Central memory CD8-positive, alpha-beta T cell (primary cell): ENCODE results near the gene TYMS.
"Not testable (repeated sequence)": the region's sequence is repeated elsewhere in the genome, so short reads cannot be mapped to it uniquely, and the experiment has no call there.

Source experiments
- ATAC-seq: fragments of 150-1000 bp; cut with Tn5 transposase; replicated peaks from 2 replicates; pipeline ENCODE4 v1.10.0; 2022; ENCODE audit warnings: mild to moderate bottlenecking, moderate FRiP score, moderate number of reproducible peaks; ENCODE audit not compliant: poor library complexity, severe bottlenecking; ENCODE audit errors: extremely low read depth
- DNase-seq, 2 donors: peaks; one replicate each; pipeline ENCODE4 v3.0.0; 2021; ENCODE audit warnings: low spot score in 2 of 2
- H3K27ac Mint-ChIP-seq: one replicate; pipeline ENCODE4 v1.8.0; 2022; ENCODE audit warnings: low read depth, mild to moderate bottlenecking, moderate library complexity, mixed read lengths
- H3K27me3 Mint-ChIP-seq: one replicate; pipeline ENCODE4 v1.8.0; 2022; ENCODE audit warnings: mixed read lengths
- H3K36me3 Mint-ChIP-seq: one replicate; pipeline ENCODE4 v1.8.0; 2022; ENCODE audit warnings: mild to moderate bottlenecking, moderate library complexity, mixed read lengths; ENCODE audit not compliant: insufficient read depth
- H3K4me1 Mint-ChIP-seq: one replicate; pipeline ENCODE4 v1.8.0; 2022; ENCODE audit warnings: mixed read lengths
- H3K4me3 Mint-ChIP-seq: one replicate; pipeline ENCODE4 v1.8.0; 2022; ENCODE audit warnings: mild to moderate bottlenecking, moderate library complexity, mixed read lengths
- H3K9me3 Mint-ChIP-seq: one replicate; pipeline ENCODE4 v1.8.0; 2022; ENCODE audit warnings: mixed read lengths

TYMS gene

GRCh38 chr18:673317-673716 lies 15.9 kb downstream of the TYMS start:
- no peak for ATAC-seq
- no peak for DNase-seq

GRCh38 chr18:673769-674168 lies 16.3 kb downstream of the TYMS start:
- H3K4me3 Mint-ChIP-seq: no peak overlapping the region
- peaks cover 16% of the 10 kb centered on the region for H3K36me3 Mint-ChIP-seq
- ATAC-seq (no peak), DNase-seq (no peak)
- no peaks in the 10 kb centered on the region for H3K9me3 Mint-ChIP-seq
- no peaks in the 10 kb centered on the region for H3K27me3 Mint-ChIP-seq
- H3K27ac Mint-ChIP-seq: no peak overlapping the region
- H3K4me1 Mint-ChIP-seq: no peaks in the 10 kb centered on the region

More at GRCh38 chr18:673317-673716, 15.9 kb downstream of the TYMS start:
- no peak overlapping the region for H3K27ac Mint-ChIP-seq
- H3K9me3 Mint-ChIP-seq: no peaks in the 10 kb centered on the region
- no peaks in the 10 kb centered on the region for H3K4me1 Mint-ChIP-seq
- no peak overlapping the region for H3K4me3 Mint-ChIP-seq
- H3K36me3 Mint-ChIP-seq: peaks cover 16% of the 10 kb centered on the region
- no peaks in the 10 kb centered on the region for H3K27me3 Mint-ChIP-seq

DNA sequence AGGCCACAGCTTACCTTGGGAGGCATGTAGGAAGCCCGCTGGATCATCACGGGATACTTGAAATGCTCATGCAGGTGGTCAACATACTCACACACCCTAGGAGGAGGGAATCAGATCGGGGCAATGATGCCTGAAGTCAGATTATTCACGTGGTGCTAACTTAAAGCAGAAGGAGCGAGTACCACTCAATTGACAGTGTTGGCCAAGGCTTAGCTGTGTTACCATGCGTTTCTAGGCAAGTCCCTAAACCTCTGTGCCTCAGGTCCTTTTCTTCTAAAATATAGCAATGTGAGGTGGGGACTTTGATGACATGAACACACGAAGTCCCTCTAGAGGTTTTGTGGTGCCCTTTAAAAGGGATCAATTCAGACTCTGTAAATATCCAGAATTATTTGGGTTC lies 17.9 kb downstream of the TYMS start:
- no peak overlapping the region for H3K27ac Mint-ChIP-seq
- no peaks in the 10 kb centered on the region for H3K9me3 Mint-ChIP-seq
- peaks cover 17% of the 10 kb centered on the region for H3K36me3 Mint-ChIP-seq
- H3K4me1 Mint-ChIP-seq: no peaks in the 10 kb centered on the region
- DNase-seq (no peak), ATAC-seq (no peak)
- H3K4me3 Mint-ChIP-seq: no peak overlapping the region
- H3K27me3 Mint-ChIP-seq: no peaks in the 10 kb centered on the region

GRCh38 chr18:676069-676468 lies 18.6 kb downstream of the TYMS start:
- ATAC-seq: no peak
- Mint-ChIP-seq H3K27ac (no peak overlapping the region), H3K4me1 (no peaks in the 10 kb centered on the region), H3K36me3 (peaks cover 17% of the 10 kb centered on the region), H3K4me3 (no peak overlapping the region), H3K9me3 (no peaks in the 10 kb centered on the region), H3K27me3 (no peaks in the 10 kb centered on the region)
- no peak for DNase-seq

DNA sequence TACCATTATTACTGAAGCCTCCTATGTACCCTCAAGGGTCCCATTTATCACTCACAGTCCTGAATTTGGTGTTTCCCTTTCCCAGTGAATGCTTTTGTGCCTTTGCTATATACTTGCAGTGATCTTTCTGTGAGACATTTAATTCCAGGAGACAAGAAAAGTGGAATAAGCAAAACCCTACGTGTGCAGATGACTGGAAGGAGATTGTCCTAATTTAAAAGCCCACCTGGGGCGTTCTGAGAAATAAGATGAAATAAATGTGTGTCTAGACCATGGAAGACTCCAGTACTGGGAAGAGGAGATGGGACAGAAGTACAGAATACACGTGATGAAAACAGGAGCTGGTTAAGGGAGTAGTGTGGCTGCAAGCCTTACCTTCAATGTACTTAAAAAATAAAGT lies 19.3 kb downstream of the TYMS start:
- Mint-ChIP-seq H3K9me3 (no peaks in the 10 kb centered on the region), H3K4me1 (peaks cover 4% of the 10 kb centered on the region), H3K27ac (peak overlapping the region; percentile 20), H3K4me3 (no peak overlapping the region), H3K27me3 (no peaks in the 10 kb centered on the region), H3K36me3 (peaks cover 17% of the 10 kb centered on the region)
- ATAC-seq (no peak), DNase-seq (no peak)

DNA sequence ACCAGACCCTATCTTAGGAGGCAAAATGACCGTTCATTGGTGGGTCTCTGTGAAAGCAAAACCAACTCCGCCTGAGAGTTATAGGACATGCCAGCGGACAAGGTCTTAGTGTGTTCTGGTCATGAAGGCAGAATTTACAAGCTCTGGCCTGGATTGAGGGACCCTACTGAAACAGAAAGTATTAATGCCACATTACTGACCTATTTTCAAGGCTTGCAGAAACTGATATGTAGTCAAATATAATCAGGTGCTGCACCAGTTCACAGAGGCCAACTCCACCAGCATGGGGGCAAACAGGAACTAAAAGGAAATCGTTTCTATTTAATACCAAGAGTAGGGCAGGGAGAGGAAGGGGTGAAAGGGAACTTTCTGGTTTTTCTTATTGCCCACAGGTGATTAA lies 19.7 kb downstream of the TYMS start:
- no peak for DNase-seq
- Mint-ChIP-seq H3K36me3 (peaks cover 17% of the 10 kb centered on the region), H3K4me3 (no peak overlapping the region), H3K27ac (peak overlapping the region; percentile 20), H3K9me3 (no peaks in the 10 kb centered on the region), H3K27me3 (no peaks in the 10 kb centered on the region), H3K4me1 (peaks cover 8% of the 10 kb centered on the region)
- no peak for ATAC-seq

DNA sequence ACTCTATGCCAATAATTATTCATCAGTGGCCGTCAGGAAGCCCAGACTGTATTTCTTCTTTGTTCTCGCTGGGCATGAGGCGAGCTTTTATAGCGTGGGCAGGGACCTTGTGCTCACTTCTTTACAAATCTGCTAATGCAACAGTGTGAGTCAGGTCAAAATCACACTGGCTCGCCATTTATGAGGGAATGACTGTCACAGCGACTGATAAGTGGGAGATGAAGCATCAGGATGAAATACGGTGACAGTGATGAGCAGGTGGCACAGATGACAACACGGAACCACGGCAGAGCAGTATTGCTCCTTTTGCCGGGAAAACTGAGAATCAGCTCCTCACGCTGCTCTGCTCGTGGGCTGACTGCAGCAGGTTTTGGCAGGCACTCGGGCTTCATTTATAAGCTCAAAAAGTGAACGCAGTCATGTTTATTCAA lies 20.5 kb downstream of the TYMS start:
- no peaks in the 10 kb centered on the region for H3K27me3 Mint-ChIP-seq
- no peak overlapping the region for H3K4me3 Mint-ChIP-seq
- no peak overlapping the region for H3K27ac Mint-ChIP-seq

GRCh38 chr18:678482-679182 lies 21.2 kb downstream of the TYMS start:
- H3K27ac Mint-ChIP-seq: no peak overlapping the region
- DNase-seq (no peak), ATAC-seq (no peak)
- no peaks in the 10 kb centered on the region for H3K27me3 Mint-ChIP-seq
- no peak overlapping the region for H3K4me3 Mint-ChIP-seq
- H3K4me1 Mint-ChIP-seq: peaks cover 12% of the 10 kb centered on the region
- no peaks in the 10 kb centered on the region for H3K9me3 Mint-ChIP-seq
- H3K36me3 Mint-ChIP-seq: peaks cover 17% of the 10 kb centered on the region

More for the DNA sequence above, 20.5 kb downstream of the TYMS start:
- Mint-ChIP-seq H3K4me1 (peaks cover 12% of the 10 kb centered on the region), H3K36me3 (peaks cover 17% of the 10 kb centered on the region), H3K9me3 (no peaks in the 10 kb centered on the region)
- ATAC-seq: no peak
- DNase-seq: no peak

DNA sequence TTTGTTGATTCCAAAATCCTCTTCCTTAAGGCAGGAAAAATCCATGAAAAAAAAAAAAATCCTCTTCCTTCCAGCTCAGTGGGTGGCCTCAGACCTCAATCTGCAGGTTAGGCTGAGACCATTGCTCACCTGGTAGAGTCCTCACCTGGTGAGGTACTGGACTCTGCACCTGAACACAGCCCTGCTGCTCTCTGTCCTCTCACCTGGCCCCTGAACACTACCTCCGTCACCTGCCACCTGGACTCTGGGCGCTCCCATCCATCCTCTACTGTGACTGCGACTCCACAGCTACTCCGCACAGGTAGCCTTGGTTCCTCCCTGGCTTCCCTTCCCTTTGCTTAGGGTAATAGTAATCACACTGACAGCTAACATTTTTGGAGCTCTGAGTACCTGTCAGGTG lies 22.1 kb downstream of the TYMS start:
- H3K27ac Mint-ChIP-seq: peak overlapping the region; percentile 62
- peaks cover 15% of the 10 kb centered on the region for H3K36me3 Mint-ChIP-seq
- ATAC-seq (no peak), DNase-seq (no peak)
- H3K4me3 Mint-ChIP-seq: no peak overlapping the region
- H3K9me3 Mint-ChIP-seq: no peaks in the 10 kb centered on the region
- H3K4me1 Mint-ChIP-seq: peaks cover 12% of the 10 kb centered on the region
- no peaks in the 10 kb centered on the region for H3K27me3 Mint-ChIP-seq

GRCh38 chr18:680392-680791 lies 22.9 kb downstream of the TYMS start:
- Mint-ChIP-seq H3K4me3 (no peak overlapping the region), H3K27ac (peak overlapping the region; percentile 34), H3K9me3 (no peaks in the 10 kb centered on the region), H3K36me3 (peaks cover 12% of the 10 kb centered on the region), H3K27me3 (no peaks in the 10 kb centered on the region), H3K4me1 (peaks cover 12% of the 10 kb centered on the region)
- DNase-seq (no peak), ATAC-seq (no peak)

- Mint-ChIP-seq H3K9me3 (no peaks in the 10 kb centered on the region), H3K27me3 (no peaks in the 10 kb centered on the region), H3K36me3 (peaks cover 10% of the 10 kb centered on the region), H3K27ac (peak overlapping the region; percentile 64), H3K4me3 (no peak overlapping the region), H3K4me1 (peaks cover 12% of the 10 kb centered on the region)
- ATAC-seq (peak; percentile 93), DNase-seq (no peak)
Observed at GRCh38 chr18:681985-682384, 24.5 kb downstream of the TYMS start.

GRCh38 chr18:682416-682815 lies 25.0 kb downstream of the TYMS start:
- not testable (repeated sequence) for DNase-seq, ATAC-seq, H3K27me3 Mint-ChIP-seq, H3K9me3 Mint-ChIP-seq, H3K4me3 Mint-ChIP-seq, H3K36me3 Mint-ChIP-seq, H3K27ac Mint-ChIP-seq
- H3K4me1 Mint-ChIP-seq: peaks cover 12% of the 10 kb centered on the region

DNA sequence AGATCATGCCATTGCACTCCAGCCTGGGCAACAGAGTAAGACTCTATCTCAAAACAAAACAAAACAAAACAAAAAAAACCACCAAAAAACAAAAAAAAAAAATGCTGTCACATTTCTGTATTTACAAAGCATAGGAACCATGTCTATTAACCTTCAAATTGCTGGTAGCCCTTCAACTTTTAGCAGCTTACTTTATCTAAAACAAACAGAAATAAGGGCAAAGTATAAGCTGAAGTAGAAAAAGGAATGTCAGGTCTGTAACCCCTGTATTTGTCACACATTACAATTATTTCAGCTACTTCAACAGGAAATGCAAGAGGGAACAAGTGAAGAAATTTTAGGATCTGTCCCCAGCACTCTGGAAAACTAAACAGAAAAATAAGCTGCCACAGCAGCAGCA lies 25.4 kb downstream of the TYMS start:
- ATAC-seq (no peak), DNase-seq (no peak)
- Mint-ChIP-seq H3K4me3 (no peak overlapping the region), H3K9me3 (no peaks in the 10 kb centered on the region), H3K27me3 (no peaks in the 10 kb centered on the region), H3K27ac (no peak overlapping the region), H3K4me1 (peaks cover 12% of the 10 kb centered on the region), H3K36me3 (peaks cover 8% of the 10 kb centered on the region)
